GM19328 (cell line): Measurements from ENCODE around the gene RNASE3.
"Not testable (repeated sequence)": the region's sequence is repeated elsewhere in the genome, so short reads cannot be mapped to it uniquely, and the experiment has no call there.

Source experiments
- ATAC-seq: cut with Tn5 transposase; IDR thresholded peaks from one replicate; pipeline ENCODE4 v1.9.1; 2021; ENCODE audit warnings: mild to moderate bottlenecking, moderate library complexity; ENCODE audit not compliant: unreplicated experiment

Gene RNASE3

GRCh38 chr14:20910822-20911221 lies 19.6 kb downstream of the RNASE3 start:
- not testable (repeated sequence) for ATAC-seq

- ATAC-seq: not testable (repeated sequence)
These were observed 28.0 kb downstream of the RNASE3 start for GRCh38 chr14:20919038-20919756.

DNA sequence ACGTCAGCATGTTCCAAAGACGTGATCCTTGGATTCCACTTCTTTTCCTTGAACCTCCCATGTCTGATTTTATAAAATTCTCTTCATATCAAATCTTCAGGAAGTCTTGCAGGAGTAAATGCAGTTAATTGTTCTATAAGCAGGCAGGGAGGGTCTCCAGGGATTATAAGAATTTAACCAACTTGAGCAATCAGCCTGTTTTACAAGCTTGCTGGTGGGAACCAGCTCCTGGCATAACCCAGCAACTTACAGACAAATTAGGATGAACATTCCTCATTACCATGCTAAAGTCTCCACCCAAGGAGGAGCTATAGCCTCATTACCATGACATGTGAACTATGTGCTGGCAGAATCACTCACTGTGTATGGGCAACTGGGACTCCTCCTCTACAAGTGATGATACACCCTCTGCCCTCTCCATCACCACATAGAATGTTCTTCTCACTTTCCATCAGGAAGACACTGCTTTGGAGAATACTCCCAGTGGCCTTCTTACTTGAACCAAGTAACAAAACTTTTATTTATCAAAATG lies 32.6 kb downstream of the RNASE3 start:
- ATAC-seq: not testable (repeated sequence)

GRCh38 chr14:20934148-20934762 lies 43.1 kb downstream of the RNASE3 start:
- no peak for ATAC-seq

DNA sequence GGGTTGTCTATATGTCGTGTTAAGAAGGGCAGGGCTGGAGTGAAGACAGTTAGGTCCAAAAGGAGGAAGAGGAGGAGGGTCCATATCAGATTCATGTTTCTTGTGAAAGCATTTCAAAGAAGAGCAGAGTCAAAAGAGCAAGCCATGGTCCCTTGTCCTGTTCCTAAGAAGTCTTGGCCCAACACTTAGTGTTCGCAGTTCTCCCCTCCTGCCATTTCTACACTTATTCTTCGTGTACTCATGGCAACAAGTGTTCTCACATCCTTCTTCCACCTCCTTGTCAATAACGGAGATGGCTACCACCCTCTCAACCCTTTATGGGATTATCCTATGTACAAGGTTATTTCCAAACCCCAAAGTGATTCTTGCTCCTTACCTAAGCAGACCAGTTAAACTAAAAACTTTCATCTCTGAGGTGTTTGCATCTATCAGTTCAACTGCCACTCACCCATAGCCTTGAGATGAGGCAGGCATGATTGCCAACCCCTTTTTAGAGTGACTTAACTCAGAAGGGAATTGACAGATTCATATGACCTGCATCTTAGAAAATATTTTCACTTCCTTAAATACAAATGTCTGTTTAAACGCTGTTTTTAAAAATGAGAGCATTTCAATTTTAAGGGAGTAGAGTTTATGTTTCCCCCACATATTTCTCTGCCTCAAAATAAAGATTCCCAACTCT lies 44.3 kb downstream of the RNASE3 start:
- no peak for ATAC-seq
